DND-41 (cell line): ENCODE data around the gene USH1C.

ENCODE experiments used
- ATAC-seq: fragments of 200-7000 bp; cut with Tn5 transposase; 3 replicates; pipeline ENCODE4 v1.9.1; 2021; ENCODE audit warnings: low read depth; ENCODE audit not compliant: insufficient read depth
- DNase-seq: peaks from one replicate; pipeline ENCODE4 v3.0.0-alpha.2; 2020
- H2AFZ ChIP-seq: 2 replicates; pipeline ENCODE4 v1.6.0; 2012; ENCODE audit warnings: low read depth, low read length
- H3K27ac ChIP-seq: 2 replicates; pipeline ENCODE4 v1.5.1; 2012; ENCODE audit warnings: low read length, inconsistent platforms
- H3K27me3 ChIP-seq: fragments of 200-600 bp; sonication (generic); 2 replicates; pipeline ENCODE4 v1.6.0; 2012; ENCODE audit warnings: low read length, mild to moderate bottlenecking, inconsistent platforms; ENCODE audit not compliant: insufficient read depth, poor library complexity
- H3K36me3 ChIP-seq: 2 replicates; pipeline ENCODE4 v1.5.1; 2012; ENCODE audit warnings: low read length, inconsistent platforms; ENCODE audit not compliant: insufficient read depth
- H3K4me1 ChIP-seq: 2 replicates; pipeline ENCODE4 v1.5.1; 2012; ENCODE audit warnings: mild to moderate bottlenecking, low read length; ENCODE audit not compliant: insufficient read depth
- H3K4me2 ChIP-seq: 2 replicates; pipeline ENCODE4 v1.6.0; 2012; ENCODE audit warnings: mild to moderate bottlenecking, moderate library complexity, low read length, inconsistent platforms; ENCODE audit not compliant: insufficient read depth
- H3K4me3 ChIP-seq, 2 experiments: fragments of 200-600 bp in 1 of 2; shearing (Covaris generic) in 1 of 2; 2 replicates each; pipeline ENCODE4 v1.5.1; 2012 to 2016; ENCODE audit warnings: inconsistent platforms in 2 of 2, low read length in 2 of 2, mild to moderate bottlenecking in 2 of 2, low read depth in 1 of 2, moderate library complexity in 1 of 2
- H3K79me2 ChIP-seq: 2 replicates; pipeline ENCODE4 v1.6.0; 2012; ENCODE audit warnings: low read length, inconsistent platforms; ENCODE audit not compliant: insufficient read depth
- H3K9ac ChIP-seq: 2 replicates; pipeline ENCODE4 v1.6.0; 2012; ENCODE audit warnings: low read depth, mild to moderate bottlenecking, inconsistent platforms, low read length, moderate library complexity
- H3K9me3 ChIP-seq: 2 replicates; pipeline ENCODE4 v1.5.1; 2012; ENCODE audit warnings: low read length, moderate library complexity, mild to moderate bottlenecking, inconsistent platforms; ENCODE audit not compliant: insufficient read depth, severe bottlenecking
- H4K20me1 ChIP-seq: 2 replicates; pipeline ENCODE4 v1.6.0; 2012; ENCODE audit warnings: low read length; ENCODE audit not compliant: insufficient read depth
- CTCF ChIP-seq: IDR thresholded peaks from 2 replicates; pipeline ENCODE4 v1.5.1; 2012; ENCODE audit warnings: borderline replicate concordance, low read length, moderate library complexity, mild to moderate bottlenecking; ENCODE audit not compliant: poor library complexity, severe bottlenecking; ENCODE audit errors: extremely low read depth
- EZH2 ChIP-seq: IDR thresholded peaks from 3 replicates; pipeline ENCODE4 v1.6.1; 2012; ENCODE audit warnings: borderline replicate concordance, low read depth, mild to moderate bottlenecking, moderate library complexity, low read length, inconsistent platforms; ENCODE audit not compliant: severe bottlenecking

USH1C gene

DNA sequence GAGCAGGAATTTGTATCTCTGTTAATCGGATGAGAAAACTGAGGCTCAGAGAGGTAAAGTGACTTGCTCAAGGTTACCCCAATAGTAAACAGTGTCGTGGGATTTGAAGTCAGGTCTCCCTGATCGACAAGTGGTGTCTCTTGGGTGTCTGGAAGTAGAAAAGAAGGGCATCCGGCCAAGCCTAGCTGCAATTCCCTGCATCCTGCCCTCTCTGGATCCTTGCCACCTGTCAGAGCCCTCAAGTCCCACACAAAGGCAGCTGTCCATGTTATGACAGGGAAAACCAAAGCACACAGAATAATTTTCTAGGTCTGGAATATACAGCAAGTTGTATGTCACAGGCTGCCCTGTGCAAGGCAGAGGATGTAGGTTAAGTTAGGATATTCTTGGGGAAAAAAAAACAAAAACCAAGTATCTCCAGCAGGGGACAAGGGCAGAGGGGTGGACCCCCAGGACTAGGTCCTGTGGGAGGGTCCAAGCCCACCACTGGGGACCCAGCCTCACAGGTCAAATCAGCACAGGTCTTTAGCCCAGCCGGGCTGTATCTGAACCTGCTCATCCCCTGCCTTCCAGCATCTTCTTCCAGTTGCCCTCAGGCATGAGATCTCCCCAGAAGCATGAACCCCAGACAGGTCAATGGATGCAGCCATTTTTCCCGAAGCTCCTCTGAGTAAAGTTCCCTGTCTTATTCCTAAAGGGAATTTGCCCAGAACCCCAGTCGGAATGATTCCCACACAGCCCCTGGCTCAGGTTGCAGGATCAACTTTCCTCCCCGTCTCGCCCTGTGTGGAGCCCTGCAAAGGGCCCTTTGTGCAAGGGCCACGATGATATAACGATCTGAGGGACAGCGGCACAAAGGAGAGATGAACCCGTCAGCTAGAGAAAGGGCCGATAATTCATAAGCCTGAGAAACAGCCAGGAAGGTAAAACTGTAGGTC, 15.0 kb downstream of the USH1C start:
- H3K27ac ChIP-seq, result no peak overlapping the region
- no peak for TF ChIP-seq CTCF
- TF ChIP-seq EZH2, result no peak
- no peak for ATAC-seq

GRCh38 chr11:17528181-17528691, 16.0 kb downstream of the USH1C start:
- DNase-seq (peak; percentile 70), ATAC-seq (peak; percentile 99)
- no peak for TF ChIP-seq EZH2
- peak; percentile 86 for TF ChIP-seq CTCF
- Histone ChIP-seq H3K79me2 (no peaks in the 10 kb centered on the region), H3K27ac (no peak overlapping the region), H3K9ac (no peak overlapping the region), H3K27me3 (peaks cover 12% of the 10 kb centered on the region), H3K4me2 (no peak overlapping the region), H3K4me3 (no peak overlapping the region), H3K9me3 (no peaks in the 10 kb centered on the region), H4K20me1 (no peaks in the 10 kb centered on the region), H3K36me3 (no peaks in the 10 kb centered on the region), H3K4me1 (no peaks in the 10 kb centered on the region), H2AFZ (no peak overlapping the region)

More for the DNA sequence above, 15.0 kb downstream of the USH1C start:
- no peaks in the 10 kb centered on the region for H3K9me3 ChIP-seq
- no peak for DNase-seq
- H3K4me1 ChIP-seq, result no peaks in the 10 kb centered on the region
- peaks cover 12% of the 10 kb centered on the region for H3K27me3 ChIP-seq
- H3K79me2 ChIP-seq, result no peaks in the 10 kb centered on the region
- H3K9ac ChIP-seq, result no peak overlapping the region
- no peaks in the 10 kb centered on the region for H3K36me3 ChIP-seq
- no peak overlapping the region for H2AFZ ChIP-seq
- no peaks in the 10 kb centered on the region for H4K20me1 ChIP-seq
- H3K4me2 ChIP-seq, result no peak overlapping the region
- H3K4me3 ChIP-seq, result no peak overlapping the region

DNA sequence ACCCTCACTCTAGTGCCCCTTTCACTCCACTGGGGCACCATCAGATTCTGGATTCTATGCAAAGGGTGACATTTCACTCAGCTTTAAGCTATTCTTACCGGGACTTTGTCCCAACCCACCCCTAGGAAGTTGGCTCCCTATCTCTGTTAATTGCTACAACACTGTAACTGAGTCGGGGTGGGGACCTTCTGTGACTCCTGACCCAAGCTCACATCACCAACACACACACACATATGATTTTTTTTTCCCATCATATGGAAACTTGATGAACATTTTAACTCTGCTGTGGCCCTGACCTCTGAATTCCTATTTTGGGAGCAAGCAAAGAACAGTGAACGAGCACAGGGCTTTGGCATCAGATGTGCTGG, 16.6 kb downstream of the USH1C start:
- no peaks in the 10 kb centered on the region for H4K20me1 ChIP-seq
- H3K9me3 ChIP-seq, result no peaks in the 10 kb centered on the region
- TF ChIP-seq EZH2, result no peak
- TF ChIP-seq CTCF, result no peak
- H3K36me3 ChIP-seq, result no peaks in the 10 kb centered on the region
- peaks cover 12% of the 10 kb centered on the region for H3K27me3 ChIP-seq
- no peak for ATAC-seq
- H3K4me2 ChIP-seq, result no peak overlapping the region
- no peak overlapping the region for H3K9ac ChIP-seq
- no peaks in the 10 kb centered on the region for H3K4me1 ChIP-seq
- H2AFZ ChIP-seq, result no peak overlapping the region
- no peak for DNase-seq
- no peak overlapping the region for H3K4me3 ChIP-seq
- no peak overlapping the region for H3K27ac ChIP-seq
- H3K79me2 ChIP-seq, result no peaks in the 10 kb centered on the region
